Esophagus squamous epithelium (tissue), 4 donors: ENCODE results near the gene SGPP1.

Source experiments
- CTCF ChIP-seq, 6 experiments: fragments of 450-650 bp in 4 of 6; fragments of 200-600 bp in 2 of 6; sonication (generic) in 2 of 6; IDR thresholded peaks; one replicate each; pipeline ENCODE4 v1.5.1; 2016 to 2019; ENCODE audit warnings: antibody characterized with exemption in 6 of 6, mild to moderate bottlenecking in 4 of 6, moderate library complexity in 4 of 6
- POLR2A ChIP-seq, 4 donors: fragments of 450-650 bp; IDR thresholded peaks; one replicate each; pipeline ENCODE4 v1.6.1; 2017; ENCODE audit warnings: antibody characterized with exemption in 4 of 4, mild to moderate bottlenecking in 4 of 4, moderate library complexity in 3 of 4

GRCh38 chr14:63757211-63757610, 29.3 kb upstream of the SGPP1 start:
- TF ChIP-seq CTCF (IDR thresholded peaks at IDR 0.05) (no peak), POLR2A (IDR thresholded peaks at IDR 0.05) (no peak)
